AG04450 (cell line): ENCODE results near the gene DCHS2. TPM values are rescaled to one million over a fixed set of nuclear protein-coding genes. Genes with fewer than 3 reads are reported as not detected.

Experiments
- CTCF ChIA-PET: fragments of 300-600, 350-600 bp; formaldehyde crosslinking; extraction: SDS; loops from one replicate; lab custom pipeline; 2022; ENCODE audit warnings: antibody characterized with exemption, inconsistent platforms; lab: Charles Lee
- POLR2A ChIA-PET: fragments of 350-600 bp; formaldehyde crosslinking; extraction: SDS; loops from one replicate; lab custom pipeline; 2021; ENCODE audit warnings: antibody characterized with exemption, inconsistent platforms; lab: Yijun Ruan, JAX
- DNase-seq: peaks from one replicate; pipeline ENCODE4 v3.0.0-alpha.2; 2011; ENCODE audit warnings: low read depth, low spot score
- H3K27ac ChIP-seq: one replicate; pipeline ENCODE4 v1.5.1; 2012; ENCODE audit warnings: low read depth, low read length, control low read depth
- H3K27me3 ChIP-seq: one replicate; pipeline ENCODE4 v1.6.0; 2012; ENCODE audit warnings: low read length; ENCODE audit not compliant: control insufficient read depth, insufficient read depth
- H3K4me3 ChIP-seq: 2 replicates; pipeline ENCODE4 v1.5.1; 2011; ENCODE audit warnings: mild to moderate bottlenecking, low read depth, low read length, control low read depth
- H3K9me3 ChIP-seq: 2 replicates; pipeline ENCODE4 v1.5.1; 2012; ENCODE audit warnings: low read length; ENCODE audit not compliant: control insufficient read depth, insufficient read depth
- polyA plus RNA-seq: library from polyadenylated mRNA; depleted of rRNA; stranded (reverse); fragments of >200 nt; gene quantifications from 2 replicates; pipeline ENCODE4 v1.2.3, GENCODE V29; 2011
- TF ChIP-seq, protein P1 (sequence below): IDR thresholded peaks from 2 replicates; pipeline ENCODE4 v1.5.1; 2011; ENCODE audit warnings: low read depth, low read length, control low read depth, inconsistent platforms

The DCHS2 gene
- polyA plus RNA-seq, 1 experiment = not detected

DNA sequence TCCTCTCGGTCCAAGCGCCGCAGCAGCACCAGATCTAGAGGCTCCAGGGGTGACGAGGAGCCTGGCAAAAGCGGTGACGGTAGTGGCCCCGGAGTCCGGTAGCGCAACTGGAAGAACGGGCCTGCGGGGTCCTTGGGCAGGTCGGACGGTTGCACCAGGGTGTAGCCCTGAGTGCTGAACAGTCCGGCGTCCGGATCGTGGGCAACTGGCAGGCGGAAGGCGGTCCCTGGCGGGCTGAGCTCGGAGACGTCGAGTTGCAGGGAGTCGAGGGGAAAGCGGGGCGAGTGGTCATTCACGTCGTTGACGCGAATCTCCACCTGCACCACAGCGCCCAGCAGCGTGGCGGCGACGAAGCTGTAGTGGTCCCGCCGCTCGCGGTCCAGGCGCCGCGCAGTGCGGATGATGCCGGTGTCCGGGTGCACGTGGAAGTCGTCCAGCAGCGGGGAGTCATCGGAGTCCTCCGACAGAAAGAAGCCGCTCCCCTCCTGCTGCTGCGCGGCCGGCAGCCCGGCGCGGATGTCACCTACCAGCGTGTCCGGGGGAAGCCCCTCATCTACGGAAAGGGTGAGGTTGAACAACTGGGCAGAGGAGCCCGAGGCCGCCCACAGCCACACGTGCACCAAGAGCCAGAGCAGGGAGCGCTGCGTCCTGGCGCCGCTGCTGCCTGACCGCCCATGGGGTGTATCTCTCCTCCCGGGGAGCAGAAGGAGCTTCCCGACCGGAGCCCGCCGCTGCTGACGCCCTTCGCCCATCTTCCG, 837 bp downstream of the DCHS2 start:
- Histone ChIP-seq H3K9me3 (peaks cover 12% of the 10 kb centered on the region; the same call in 1 of the 2 replicates), H3K27ac (no peak overlapping the region), H3K27me3 (peaks cover 36% of the 10 kb centered on the region), H3K4me3 (0 out of 2 replicates have a peak overlapping the region, but pooled peaks have one; percentile 13)
- ChIA-PET POLR2A (no interaction called here), CTCF (no interaction called here)
- no peak for DNase-seq
- TF ChIP-seq, protein P1, sequence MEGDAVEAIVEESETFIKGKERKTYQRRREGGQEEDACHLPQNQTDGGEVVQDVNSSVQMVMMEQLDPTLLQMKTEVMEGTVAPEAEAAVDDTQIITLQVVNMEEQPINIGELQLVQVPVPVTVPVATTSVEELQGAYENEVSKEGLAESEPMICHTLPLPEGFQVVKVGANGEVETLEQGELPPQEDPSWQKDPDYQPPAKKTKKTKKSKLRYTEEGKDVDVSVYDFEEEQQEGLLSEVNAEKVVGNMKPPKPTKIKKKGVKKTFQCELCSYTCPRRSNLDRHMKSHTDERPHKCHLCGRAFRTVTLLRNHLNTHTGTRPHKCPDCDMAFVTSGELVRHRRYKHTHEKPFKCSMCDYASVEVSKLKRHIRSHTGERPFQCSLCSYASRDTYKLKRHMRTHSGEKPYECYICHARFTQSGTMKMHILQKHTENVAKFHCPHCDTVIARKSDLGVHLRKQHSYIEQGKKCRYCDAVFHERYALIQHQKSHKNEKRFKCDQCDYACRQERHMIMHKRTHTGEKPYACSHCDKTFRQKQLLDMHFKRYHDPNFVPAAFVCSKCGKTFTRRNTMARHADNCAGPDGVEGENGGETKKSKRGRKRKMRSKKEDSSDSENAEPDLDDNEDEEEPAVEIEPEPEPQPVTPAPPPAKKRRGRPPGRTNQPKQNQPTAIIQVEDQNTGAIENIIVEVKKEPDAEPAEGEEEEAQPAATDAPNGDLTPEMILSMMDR = no peak

DNA sequence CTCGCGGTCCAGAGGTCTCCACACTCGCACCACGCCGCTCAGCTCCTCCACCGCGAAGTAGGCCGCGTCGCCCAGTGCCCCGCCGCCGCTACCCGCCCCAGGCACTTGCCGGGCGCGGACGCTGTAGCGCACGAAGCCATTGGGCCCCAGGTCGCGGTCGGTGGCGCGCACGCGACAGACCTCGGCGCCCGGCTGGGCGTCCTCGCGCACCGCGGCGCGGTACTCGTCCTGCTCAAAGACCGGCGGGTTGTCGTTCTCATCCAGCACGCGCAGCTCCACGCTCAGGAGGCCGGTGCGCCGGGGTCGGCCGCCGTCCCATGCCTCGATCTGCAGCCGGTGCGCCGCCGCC, 1.4 kb downstream of the DCHS2 start:
- H3K27me3 ChIP-seq = peaks cover 36% of the 10 kb centered on the region
- H3K9me3 ChIP-seq = peaks cover 12% of the 10 kb centered on the region; the same call in 1 of the 2 replicates
- ChIA-PET POLR2A (no interaction called here), CTCF (no interaction called here)
- H3K27ac ChIP-seq = no peak overlapping the region
- no peak for DNase-seq
- H3K4me3 ChIP-seq = no peak overlapping the region
- TF ChIP-seq, protein P1 = no peak

DNA sequence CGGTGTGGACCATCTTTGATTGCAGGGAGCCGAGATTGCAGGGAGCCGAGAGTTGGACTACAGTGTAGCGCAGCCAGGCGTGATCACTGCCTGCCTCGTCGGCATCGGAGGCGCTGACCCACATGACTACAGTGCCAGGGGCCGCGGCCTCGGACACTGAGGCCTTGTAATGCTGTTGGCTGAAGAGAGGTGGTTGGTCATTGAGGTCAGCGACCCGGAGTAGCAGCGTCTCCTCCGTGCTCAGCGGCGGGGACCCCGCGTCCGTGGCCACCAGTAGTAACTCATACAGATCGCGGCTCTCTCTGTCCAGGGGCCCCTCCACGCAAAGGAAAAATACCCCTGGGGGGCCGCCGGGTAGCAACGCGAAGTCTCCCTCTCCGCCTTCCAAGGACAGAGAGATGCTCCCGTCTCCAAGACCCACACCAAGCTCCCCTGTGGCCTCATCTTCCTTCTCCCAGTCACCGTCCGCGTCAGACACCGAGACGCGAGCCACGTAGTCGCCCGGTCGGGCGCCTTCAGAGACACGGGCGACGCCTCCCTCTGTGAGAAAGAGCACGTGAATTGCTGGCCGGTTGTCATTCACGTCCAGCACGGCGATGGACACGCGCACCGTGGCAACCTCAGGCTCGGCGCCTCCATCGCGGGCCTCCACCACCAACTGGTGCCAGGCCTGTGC, 1.9 kb downstream of the DCHS2 start:
- Histone ChIP-seq H3K9me3 (peaks cover 12% of the 10 kb centered on the region; the same call in 1 of the 2 replicates), H3K4me3 (no peak overlapping the region), H3K27me3 (peaks cover 36% of the 10 kb centered on the region), H3K27ac (no peak overlapping the region)
- DNase-seq = no peak
- TF ChIP-seq, protein P1 = no peak
- ChIA-PET POLR2A (no interaction called here), CTCF (no interaction called here)

DNA sequence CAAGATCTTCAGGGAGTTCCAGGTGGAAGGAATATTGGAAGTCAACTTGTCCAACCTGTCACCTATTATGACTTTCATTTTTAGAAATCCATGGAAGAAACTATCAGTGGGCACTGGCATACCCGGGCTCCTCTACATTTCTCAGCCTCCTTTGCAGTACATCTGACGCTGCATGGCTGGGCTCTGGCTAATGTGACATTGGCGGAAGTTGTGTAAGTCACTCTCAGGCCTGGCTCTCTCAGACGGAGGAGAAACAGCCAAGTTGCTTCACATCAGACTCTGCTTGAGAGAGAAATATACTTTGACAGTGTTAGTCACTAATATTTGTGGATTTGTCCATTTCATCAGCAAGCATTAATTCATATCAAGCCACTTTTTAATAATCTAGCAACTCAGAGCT, 4.5 kb downstream of the DCHS2 start:
- TF ChIP-seq, protein P1 = no peak
- peaks cover 27% of the 10 kb centered on the region for H3K27me3 ChIP-seq
- ChIA-PET CTCF (no interaction called here), POLR2A (no interaction called here)
- peaks cover 12% of the 10 kb centered on the region; the same call in 1 of the 2 replicates for H3K9me3 ChIP-seq
- no peak for DNase-seq
- H3K27ac ChIP-seq = no peak overlapping the region
- H3K4me3 ChIP-seq = no peak overlapping the region
